HCT116 (cell line): ENCODE data around the gene MUTYH. TPM values are rescaled to one million over a fixed set of nuclear protein-coding genes. Genes with fewer than 3 reads are reported as not detected.

Experiments
- ATAC-seq: fragments of 200-7000 bp; cut with Tn5 transposase; 2 replicates; pipeline ENCODE4 v1.9.1; 2020; ENCODE audit warnings: mild to moderate bottlenecking, moderate library complexity
- BruUV-seq: library from RNA; stranded (reverse); fragments of 400-500 nt; replicated peaks from 2 replicates; lab custom pipeline; 2021; lab: Mats Ljungman, UMichigan
- CTCF ChIA-PET: fragments of 300-600 bp; sonication (Branson Sonifier 250); formaldehyde crosslinking; loops from one replicate; lab custom pipeline; 2021; ENCODE audit warnings: antibody characterized with exemption; lab: Charles Lee
- POLR2A ChIA-PET: fragments of 300-600, 350-600 bp; sonication (Branson Sonifier 250); formaldehyde crosslinking; loops from one replicate; lab custom pipeline; 2021; ENCODE audit warnings: antibody characterized with exemption; lab: Charles Lee
- RAD21 ChIA-PET, 2 experiments: fragments of 300-600 bp; sonication (Branson Sonifier 250); formaldehyde crosslinking; loops; one replicate each; lab custom pipeline; 2023; ENCODE audit warnings: low total read pairs in 2 of 2; ENCODE audit not compliant: uncharacterized antibody in 2 of 2, unreplicated experiment in 2 of 2, low non-redundant PET in 1 of 2; lab: Charles Lee
- DNase-seq: peaks from one replicate; pipeline ENCODE4 v3.0.0-alpha.2; 2010; ENCODE audit warnings: low read depth, low spot score
- H2AFZ ChIP-seq: fragments of 200-600 bp; shearing (Covaris generic), sonication (generic); 2 replicates; pipeline ENCODE4 v1.6.1; 2017; ENCODE audit warnings: low read depth, mixed run types, mixed read lengths, antibody characterized with exemption, low read length; ENCODE audit not compliant: poor library complexity, severe bottlenecking
- H3K27ac ChIP-seq: 2 replicates; pipeline ENCODE4 v1.5.1; 2012; ENCODE audit warnings: low read depth, low read length
- H3K27me3 ChIP-seq: fragments of 200-600 bp; sonication (generic); 2 replicates; pipeline ENCODE4 v1.6.1; 2016; ENCODE audit warnings: mixed run types, low read length, mixed read lengths; ENCODE audit not compliant: insufficient read depth
- H3K36me3 ChIP-seq, 2 experiments: fragments of 200-500 bp in 1 of 2; fragments of 200-600 bp in 1 of 2; sonication (Bioruptor generic) in 1 of 2; sonication (generic) in 1 of 2; 2 replicates each; pipeline versions ENCODE4 v1.5.1 to v1.6.1; 2014 to 2016; ENCODE audit warnings: low read length in 2 of 2, inconsistent platforms in 1 of 2, mixed read lengths in 1 of 2, mixed run types in 1 of 2; ENCODE audit not compliant: insufficient read depth in 2 of 2, control insufficient read depth in 1 of 2
- H3K4me1 ChIP-seq, 2 experiments: fragments of 200-600 bp in 1 of 2; sonication (generic) in 1 of 2; 2 replicates each; pipeline versions ENCODE4 v1.5.1 to v1.6.1; 2012 to 2017; ENCODE audit warnings: low read length in 2 of 2, inconsistent platforms in 1 of 2, mild to moderate bottlenecking in 1 of 2, mixed read lengths in 1 of 2, mixed run types in 1 of 2, moderate library complexity in 1 of 2; ENCODE audit not compliant: insufficient read depth in 2 of 2, control insufficient read depth in 1 of 2
- H3K4me2 ChIP-seq: fragments of 200-600 bp; sonication (generic); 2 replicates; pipeline ENCODE4 v1.6.1; 2017; ENCODE audit warnings: mixed run types, low read length, mixed read lengths
- H3K4me3 ChIP-seq, 2 experiments: fragments of 200-600 bp in 1 of 2; sonication (generic) in 1 of 2; replicated peaks in 1 of 2; 2 replicates each; pipeline ENCODE4 v1.5.1; 2011 to 2016; ENCODE audit warnings: low read length in 2 of 2, control low read depth in 1 of 2, low read depth in 1 of 2, mild to moderate bottlenecking in 1 of 2, mixed read lengths in 1 of 2, mixed run types in 1 of 2
- H3K79me2 ChIP-seq: fragments of 200-600 bp; sonication (generic); 2 replicates; pipeline ENCODE4 v1.6.1; 2017; ENCODE audit warnings: mild to moderate bottlenecking, mixed run types, low read length, moderate library complexity, mixed read lengths; ENCODE audit not compliant: insufficient read depth
- H3K9ac ChIP-seq: fragments of 200-600 bp; sonication (generic); 2 replicates; pipeline ENCODE4 v1.6.1; 2016; ENCODE audit warnings: low read length, mixed read lengths
- H3K9me2 ChIP-seq: fragments of 200-600 bp; sonication (generic), shearing (Covaris generic); 2 replicates; pipeline ENCODE4 v1.6.1; 2017; ENCODE audit warnings: mixed run types, mild to moderate bottlenecking, moderate library complexity; ENCODE audit not compliant: insufficient read depth
- H3K9me3 ChIP-seq, 2 experiments: fragments of 200-500 bp in 1 of 2; fragments of 200-600 bp in 1 of 2; sonication (Bioruptor generic) in 1 of 2; sonication (generic) in 1 of 2; 2 replicates each; pipeline ENCODE4 v1.6.1; 2014 to 2017; ENCODE audit warnings: low read length in 2 of 2, mixed read lengths in 2 of 2, inconsistent platforms in 1 of 2, low read depth in 1 of 2, mild to moderate bottlenecking in 1 of 2, mixed run types in 1 of 2, moderate library complexity in 1 of 2; ENCODE audit not compliant: control insufficient read depth in 1 of 2, insufficient read depth in 1 of 2
- H4K20me1 ChIP-seq: fragments of 200-600 bp; sonication (generic), shearing (Covaris generic); 2 replicates; pipeline ENCODE4 v1.6.1; 2017; ENCODE audit warnings: mixed run types, mild to moderate bottlenecking, moderate library complexity; ENCODE audit not compliant: insufficient read depth
- ATF3 ChIP-seq: IDR thresholded peaks from 2 replicates; pipeline ENCODE4 v1.6.1; 2012
- CEBPB ChIP-seq: IDR thresholded peaks from 2 replicates; pipeline ENCODE4 v1.6.1; 2012; ENCODE audit warnings: low read depth
- EGR1 ChIP-seq: IDR thresholded peaks from 2 replicates; pipeline ENCODE4 v1.6.1; 2012; ENCODE audit warnings: low read depth
- ELF1 ChIP-seq: IDR thresholded peaks from 2 replicates; pipeline ENCODE4 v1.6.1; 2012; ENCODE audit warnings: low read depth, borderline replicate concordance
- EZH2 ChIP-seq: fragments of 200-600 bp; sonication (generic); IDR thresholded peaks from 2 replicates; pipeline ENCODE4 v1.6.1; 2017; ENCODE audit warnings: antibody characterized with exemption, mixed run types
- EZH2phosphoT487 ChIP-seq: fragments of 200-600 bp; IDR thresholded peaks from 2 replicates; pipeline ENCODE4 v1.6.1; 2018; ENCODE audit warnings: antibody characterized with exemption, borderline replicate concordance
- FOSL1 ChIP-seq: IDR thresholded peaks from 2 replicates; pipeline ENCODE4 v1.6.1; 2012; ENCODE audit warnings: low read depth
- POLR2AphosphoS5 ChIP-seq: IDR thresholded peaks from 2 replicates; pipeline ENCODE4 v1.6.1; 2011; ENCODE audit warnings: mild to moderate bottlenecking, low read depth, low read length, moderate library complexity
- RAD21 ChIP-seq: IDR thresholded peaks from 2 replicates; pipeline ENCODE4 v1.6.1; 2012; ENCODE audit warnings: low read depth, mild to moderate bottlenecking
- REST ChIP-seq: IDR thresholded peaks from 2 replicates; pipeline ENCODE4 v1.6.1; 2012; ENCODE audit warnings: low read depth
- TCF7L2 ChIP-seq: IDR thresholded peaks from 2 replicates; pipeline ENCODE4 v1.7.0; 2011; ENCODE audit warnings: borderline replicate concordance, inconsistent platforms; ENCODE audit not compliant: insufficient read depth, insufficient read length; ENCODE audit errors: extremely low read depth
- YY1 ChIP-seq: IDR thresholded peaks from 2 replicates; pipeline ENCODE4 v1.6.1; 2011; ENCODE audit warnings: low read length, low read depth, moderate library complexity, mild to moderate bottlenecking; ENCODE audit not compliant: insufficient replicate concordance; ENCODE audit errors: extremely low read depth
- ZBTB33 ChIP-seq: IDR thresholded peaks from 2 replicates; pipeline ENCODE4 v1.6.1; 2011; ENCODE audit warnings: mild to moderate bottlenecking, low read length, moderate library complexity; ENCODE audit not compliant: insufficient replicate concordance; ENCODE audit errors: extremely low read depth
- ZFX ChIP-seq: fragments of 450-650 bp; IDR thresholded peaks from 2 replicates; pipeline ENCODE4 v1.6.1; 2017
- ZNF274 ChIP-seq: fragments of 200-500 bp; sonication (Bioruptor generic); IDR thresholded peaks from 2 replicates; pipeline ENCODE4 v1.6.1; 2014; ENCODE audit warnings: mild to moderate bottlenecking, low read depth, low read length, inconsistent platforms
- intact Hi-C: fragments of 100-400 bp; cut with micrococcal nuclease; formaldehyde crosslinking; loops from 2 replicates; pipeline ENCODE4 v1.10.0; 2022
- total RNA-seq: library from RNA; stranded (reverse); gene quantifications from one replicate; pipeline ENCODE4 v1.2.1, GENCODE V29; 2021; ENCODE audit not compliant: unreplicated experiment
- TF ChIP-seq, protein P1 (sequence below), 3 experiments: fragments of 200-600 bp in 1 of 3; sonication (generic) in 1 of 3; IDR thresholded peaks in 2 of 3; conservative IDR thresholded peaks in 1 of 3; 2 replicates each; pipeline ENCODE4 v1.5.1; 2012 to 2017; ENCODE audit warnings: low read depth in 2 of 3, low read length in 2 of 3, antibody characterized with exemption in 1 of 3, borderline replicate concordance in 1 of 3, control low read depth in 1 of 3, mild to moderate bottlenecking in 1 of 3, mixed read lengths in 1 of 3, mixed run types in 1 of 3, moderate library complexity in 1 of 3; ENCODE audit not compliant: insufficient read depth in 1 of 3

Gene MUTYH
- total RNA-seq, 1 experiment from 2014 or later = 44.8 TPM

DNA sequence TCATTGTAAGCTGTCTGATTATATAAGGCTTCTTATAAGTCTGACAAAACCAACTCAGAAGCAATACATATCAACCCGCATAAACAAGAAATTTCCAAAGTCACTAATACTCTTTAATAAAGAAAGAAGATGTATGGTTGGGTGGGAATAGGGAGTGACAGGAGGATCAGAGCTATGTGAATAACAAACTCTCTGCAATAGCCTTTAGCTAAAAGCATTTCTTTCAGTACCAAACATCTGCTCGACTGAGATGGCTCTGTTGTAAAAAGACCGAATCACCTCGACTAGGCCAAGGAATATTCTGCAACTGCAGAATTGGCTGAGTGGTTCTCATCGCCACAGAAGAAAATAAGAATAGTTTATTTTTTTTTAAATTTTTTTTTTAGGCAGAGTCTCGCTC is 39.3 kb upstream of the MUTYH start:
- intact Hi-C loops = no loop called here
- H3K9me3 ChIP-seq = no peaks in the 10 kb centered on the region
- H3K4me2 ChIP-seq = no peak overlapping the region
- H3K36me3 ChIP-seq = no peaks in the 10 kb centered on the region
- H3K27me3 ChIP-seq = no peaks in the 10 kb centered on the region
- no peaks in the 10 kb centered on the region for H3K4me1 ChIP-seq
- no peaks in the 10 kb centered on the region for H3K9me2 ChIP-seq
- ChIA-PET CTCF (no interaction called here), POLR2A (no interaction called here), RAD21 (no interaction called here)
- no peak for ATAC-seq
- H3K9ac ChIP-seq = no peak overlapping the region
- H3K4me3 ChIP-seq = no peak overlapping the region
- H3K27ac ChIP-seq = no peak overlapping the region
- no peaks in the 10 kb centered on the region for H3K79me2 ChIP-seq
- no peak for DNase-seq
- BruUV-seq = no TSS peak
- H2AFZ ChIP-seq = no peak overlapping the region
- TF ChIP-seq REST (no peak), EZH2 (no peak), EGR1 (no peak), ATF3 (no peak), EZH2phosphoT487 (no peak), CEBPB (no peak), RAD21 (no peak), ZBTB33 (no peak), YY1 (no peak), TCF7L2 (no peak), POLR2AphosphoS5 (no peak), ZNF274 (no peak), ELF1 (no peak), ZFX (no peak), FOSL1 (no peak)
- TF ChIP-seq, protein P1, sequence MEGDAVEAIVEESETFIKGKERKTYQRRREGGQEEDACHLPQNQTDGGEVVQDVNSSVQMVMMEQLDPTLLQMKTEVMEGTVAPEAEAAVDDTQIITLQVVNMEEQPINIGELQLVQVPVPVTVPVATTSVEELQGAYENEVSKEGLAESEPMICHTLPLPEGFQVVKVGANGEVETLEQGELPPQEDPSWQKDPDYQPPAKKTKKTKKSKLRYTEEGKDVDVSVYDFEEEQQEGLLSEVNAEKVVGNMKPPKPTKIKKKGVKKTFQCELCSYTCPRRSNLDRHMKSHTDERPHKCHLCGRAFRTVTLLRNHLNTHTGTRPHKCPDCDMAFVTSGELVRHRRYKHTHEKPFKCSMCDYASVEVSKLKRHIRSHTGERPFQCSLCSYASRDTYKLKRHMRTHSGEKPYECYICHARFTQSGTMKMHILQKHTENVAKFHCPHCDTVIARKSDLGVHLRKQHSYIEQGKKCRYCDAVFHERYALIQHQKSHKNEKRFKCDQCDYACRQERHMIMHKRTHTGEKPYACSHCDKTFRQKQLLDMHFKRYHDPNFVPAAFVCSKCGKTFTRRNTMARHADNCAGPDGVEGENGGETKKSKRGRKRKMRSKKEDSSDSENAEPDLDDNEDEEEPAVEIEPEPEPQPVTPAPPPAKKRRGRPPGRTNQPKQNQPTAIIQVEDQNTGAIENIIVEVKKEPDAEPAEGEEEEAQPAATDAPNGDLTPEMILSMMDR (IDR thresholded peaks at IDR 0.05 in 2 of 3, conservative IDR thresholded peaks at IDR 0.05 in 1 of 3; ENCODE audit: borderline replicate concordance in 1 of 3, insufficient read depth in 1 of 3, low read depth in 2 of 3, low read length in 2 of 3) = no peak
- no peaks in the 10 kb centered on the region for H4K20me1 ChIP-seq
